CD14-positive monocyte (primary cell): ENCODE results near the gene ZNF385D. TPM values are rescaled to one million over a fixed set of nuclear protein-coding genes. Genes with fewer than 3 reads are reported as not detected.

Experiments
- DNase-seq, 3 donors: peaks; one replicate each; pipeline ENCODE4 v3.0.0-alpha.2; 2011 to 2022
- H2AFZ ChIP-seq: 2 replicates; pipeline ENCODE4 v1.6.0; 2012; ENCODE audit warnings: mild to moderate bottlenecking, low read depth, low read length, inconsistent platforms; ENCODE audit not compliant: insufficient read depth, poor library complexity, severe bottlenecking
- H3K27ac ChIP-seq, 2 donors: 1 replicate in 1 of 2; 2 replicates in 1 of 2; pipeline ENCODE4 v1.5.1; 2012 to 2013; ENCODE audit warnings: low read length in 2 of 2, control low read depth in 1 of 2, inconsistent platforms in 1 of 2, low read depth in 1 of 2, mild to moderate bottlenecking in 1 of 2
- H3K27me3 ChIP-seq, 2 donors: one replicate each; pipeline versions ENCODE4 v1.6.0 to v1.6.1; 2011 to 2013; ENCODE audit warnings: low read length in 2 of 2; ENCODE audit not compliant: control insufficient read depth in 2 of 2, insufficient read depth in 2 of 2
- H3K36me3 ChIP-seq, 2 donors: replicated peaks in 1 of 2; 1 replicate in 1 of 2; 2 replicates in 1 of 2; pipeline versions ENCODE4 v1.5.1 to v1.6.1; 2012 to 2013; ENCODE audit warnings: low read length in 2 of 2, control low read depth in 1 of 2, inconsistent platforms in 1 of 2, mild to moderate bottlenecking in 1 of 2; ENCODE audit not compliant: insufficient read depth in 2 of 2, control insufficient read depth in 1 of 2
- H3K4me1 ChIP-seq, 2 donors: 1 replicate in 1 of 2; 2 replicates in 1 of 2; pipeline versions ENCODE4 v1.5.1 to v1.6.1; 2012 to 2013; ENCODE audit warnings: low read length in 2 of 2, control low read depth in 1 of 2, inconsistent platforms in 1 of 2, mild to moderate bottlenecking in 1 of 2, moderate library complexity in 1 of 2; ENCODE audit not compliant: insufficient read depth in 2 of 2, control insufficient read depth in 1 of 2
- H3K4me2 ChIP-seq: replicated peaks from 2 replicates; pipeline ENCODE3; 2012; ENCODE audit warnings: low read length, moderate library complexity, mild to moderate bottlenecking; ENCODE audit not compliant: poor library complexity, severe bottlenecking; ENCODE audit errors: extremely low read depth
- H3K4me3 ChIP-seq, 3 experiments: fragments of 200-600 bp in 1 of 3; sonication (generic) in 1 of 3; replicated peaks in 1 of 3; 1 replicate in 2 of 3; 2 replicates in 1 of 3; pipeline ENCODE4 v1.5.1; 2011 to 2013; ENCODE audit warnings: low read length in 3 of 3, mild to moderate bottlenecking in 3 of 3, control low read depth in 2 of 3, low read depth in 2 of 3, inconsistent platforms in 1 of 3, moderate library complexity in 1 of 3
- H3K79me2 ChIP-seq: 2 replicates; pipeline ENCODE4 v1.6.0; 2012; ENCODE audit warnings: mild to moderate bottlenecking, control low read depth, inconsistent platforms, low read length, moderate library complexity; ENCODE audit not compliant: insufficient read depth
- H3K9ac ChIP-seq: 2 replicates; pipeline ENCODE4 v1.6.0; 2017; ENCODE audit warnings: low read length, mild to moderate bottlenecking; ENCODE audit not compliant: insufficient read depth, poor library complexity, severe bottlenecking
- H3K9me3 ChIP-seq, 2 donors: replicated peaks in 1 of 2; 1 replicate in 1 of 2; 2 replicates in 1 of 2; pipeline versions ENCODE4 v1.5.1 to v1.6.1; 2012 to 2013; ENCODE audit warnings: low read length in 2 of 2, control low read depth in 1 of 2; ENCODE audit not compliant: control insufficient read depth in 1 of 2, insufficient read depth in 1 of 2
- H4K20me1 ChIP-seq: 2 replicates; pipeline ENCODE4 v1.6.0; 2012; ENCODE audit warnings: mild to moderate bottlenecking, low read length, control low read depth, moderate library complexity; ENCODE audit not compliant: insufficient read depth
- H3K27ac Mint-ChIP-seq, 7 donors: one replicate each; pipeline ENCODE4 v1.8.0; 2020; ENCODE audit warnings: mild to moderate bottlenecking in 7 of 7, mixed read lengths in 7 of 7, moderate library complexity in 6 of 7, inconsistent platforms in 2 of 7
- H3K27me3 Mint-ChIP-seq, 3 donors: one replicate each; pipeline ENCODE4 v1.8.0; 2021 to 2022; ENCODE audit warnings: low read depth in 3 of 3, mild to moderate bottlenecking in 3 of 3, mixed read lengths in 3 of 3, moderate library complexity in 3 of 3, inconsistent platforms in 1 of 3
- H3K36me3 Mint-ChIP-seq, 2 donors: one replicate each; pipeline ENCODE4 v1.8.0; 2020; ENCODE audit warnings: mixed read lengths in 2 of 2, inconsistent platforms in 1 of 2, mild to moderate bottlenecking in 1 of 2
- H3K4me1 Mint-ChIP-seq: one replicate; pipeline ENCODE4 v1.8.0; 2020; ENCODE audit warnings: mild to moderate bottlenecking, mixed read lengths
- H3K4me3 Mint-ChIP-seq, 2 donors: one replicate each; pipeline ENCODE4 v1.8.0; 2020; ENCODE audit warnings: mild to moderate bottlenecking in 2 of 2, mixed read lengths in 2 of 2, moderate library complexity in 1 of 2
- H3K9me3 Mint-ChIP-seq, 7 donors: one replicate each; pipeline ENCODE4 v1.8.0; 2020 to 2022; ENCODE audit warnings: mixed read lengths in 7 of 7, mild to moderate bottlenecking in 6 of 7, moderate library complexity in 6 of 7, inconsistent platforms in 2 of 7
- WGBS: methylation state at CpG from one replicate; pipeline ENCODE4 v1.1.5; 2013; ENCODE audit warnings: missing lambda C conversion rate; ENCODE audit not compliant: insufficient coverage; 5-methylcytosine and 5-hydroxymethylcytosine counted together
- intact Hi-C, 2 donors: fragments of 100-400 bp; cut with micrococcal nuclease; formaldehyde crosslinking; loops; one replicate each; pipeline versions ENCODE4 v1.15.0 to v1.15.1; 2023
- polyA plus RNA-seq, 3 donors: library from polyadenylated mRNA; depleted of rRNA in 1 of 3; unstranded in 2 of 3; stranded (reverse) in 1 of 3; fragments of 300-500 nt in 2 of 3; fragments of >200 nt in 1 of 3; fragmentation: Illumina TruSeq in 2 of 3; gene quantifications; 1 replicate in 2 of 3; 2 replicates in 1 of 3; pipeline ENCODE4 v1.2.3, GENCODE V29; 2012 to 2021
- TF ChIP-seq, protein P1 (sequence below): fragments of 200-600 bp; IDR thresholded peaks from one replicate; pipeline ENCODE4 v1.8.0; 2022; ENCODE audit warnings: antibody characterized with exemption, mild to moderate bottlenecking

Gene ZNF385D
- polyA plus RNA-seq, 3 donors: not detected

DNA sequence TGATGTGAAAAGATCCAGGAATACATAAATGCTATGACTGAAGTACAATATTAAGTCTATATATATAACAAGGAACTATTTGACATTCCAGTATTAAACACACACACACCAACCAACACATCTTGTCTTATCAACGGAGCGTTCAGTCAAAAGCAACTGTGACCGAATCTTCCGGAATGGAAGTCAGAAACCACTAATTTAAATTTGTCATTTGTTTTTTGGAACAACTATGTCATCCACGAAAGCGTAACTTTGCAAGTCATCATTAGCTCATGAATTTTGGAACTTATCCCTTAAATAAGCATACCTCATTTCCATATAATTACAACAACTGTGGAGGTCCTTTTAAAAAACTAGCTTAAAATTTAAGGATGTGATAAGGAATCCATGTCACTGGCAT lies 5.0 kb downstream of the ZNF385D start:
- TF ChIP-seq, protein P1, sequence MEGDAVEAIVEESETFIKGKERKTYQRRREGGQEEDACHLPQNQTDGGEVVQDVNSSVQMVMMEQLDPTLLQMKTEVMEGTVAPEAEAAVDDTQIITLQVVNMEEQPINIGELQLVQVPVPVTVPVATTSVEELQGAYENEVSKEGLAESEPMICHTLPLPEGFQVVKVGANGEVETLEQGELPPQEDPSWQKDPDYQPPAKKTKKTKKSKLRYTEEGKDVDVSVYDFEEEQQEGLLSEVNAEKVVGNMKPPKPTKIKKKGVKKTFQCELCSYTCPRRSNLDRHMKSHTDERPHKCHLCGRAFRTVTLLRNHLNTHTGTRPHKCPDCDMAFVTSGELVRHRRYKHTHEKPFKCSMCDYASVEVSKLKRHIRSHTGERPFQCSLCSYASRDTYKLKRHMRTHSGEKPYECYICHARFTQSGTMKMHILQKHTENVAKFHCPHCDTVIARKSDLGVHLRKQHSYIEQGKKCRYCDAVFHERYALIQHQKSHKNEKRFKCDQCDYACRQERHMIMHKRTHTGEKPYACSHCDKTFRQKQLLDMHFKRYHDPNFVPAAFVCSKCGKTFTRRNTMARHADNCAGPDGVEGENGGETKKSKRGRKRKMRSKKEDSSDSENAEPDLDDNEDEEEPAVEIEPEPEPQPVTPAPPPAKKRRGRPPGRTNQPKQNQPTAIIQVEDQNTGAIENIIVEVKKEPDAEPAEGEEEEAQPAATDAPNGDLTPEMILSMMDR: no peak
- no peaks in the 10 kb centered on the region for H3K36me3 Mint-ChIP-seq
- Histone ChIP-seq H3K4me1 (no peaks in the 10 kb centered on the region), H3K4me2 (no peak overlapping the region), H3K27me3 (peaks cover 4% of the 10 kb centered on the region in 2 donors), H3K27ac (no peak overlapping the region), H3K36me3 (no peaks in the 10 kb centered on the region), H4K20me1 (no peaks in the 10 kb centered on the region), H3K9ac (no peak overlapping the region), H2AFZ (no peak overlapping the region), H3K79me2 (no peaks in the 10 kb centered on the region), H3K9me3 (peaks cover 0 to 8% of the 10 kb centered on the region in 2 donors), H3K4me3 (no peak overlapping the region)
- no peak for DNase-seq
- H3K9me3 Mint-ChIP-seq: peaks cover 0 to 17% (median 9%) of the 10 kb centered on the region in 7 donors
- H3K4me1 Mint-ChIP-seq: no peaks in the 10 kb centered on the region
- H3K27me3 Mint-ChIP-seq: peaks cover 6 to 10% (median 6%) of the 10 kb centered on the region in 3 donors
- 64% methylated on average over 4 of the region's 6 CpGs for WGBS
- no peak overlapping the region for H3K27ac Mint-ChIP-seq
- no peak overlapping the region for H3K4me3 Mint-ChIP-seq
- intact Hi-C loops: no loop called here

DNA sequence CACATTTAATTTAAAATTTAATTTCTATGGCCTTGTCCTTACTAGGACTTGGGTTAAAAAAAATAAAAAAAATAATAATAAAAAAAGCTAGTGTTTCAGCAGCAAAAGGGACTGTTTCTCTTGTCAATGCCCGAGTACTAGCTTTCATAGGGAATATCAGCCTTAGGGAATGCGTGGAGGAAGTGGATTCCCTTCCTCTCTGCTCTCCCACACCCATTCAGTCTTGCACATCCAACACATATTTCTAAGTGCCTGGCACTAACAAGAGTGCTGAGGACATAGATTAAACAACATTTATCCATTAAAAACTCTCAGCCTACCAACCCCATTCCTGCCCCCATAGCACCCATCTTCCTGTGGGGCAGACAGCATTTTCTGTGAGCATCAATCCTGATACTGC lies 6.2 kb downstream of the ZNF385D start:
- TF ChIP-seq, protein P1: no peak
- peak overlapping the region in 1 of 7 donors; percentile 19 for H3K27ac Mint-ChIP-seq
- H3K36me3 Mint-ChIP-seq: no peaks in the 10 kb centered on the region
- no peaks in the 10 kb centered on the region for H3K36me3 ChIP-seq
- H3K4me3 Mint-ChIP-seq: no peak overlapping the region
- H3K79me2 ChIP-seq: no peaks in the 10 kb centered on the region
- no peak overlapping the region for H3K4me2 ChIP-seq
- H2AFZ ChIP-seq: no peak overlapping the region
- WGBS: no CpG with 5 or more reads among the region's 2 CpGs
- H3K4me1 ChIP-seq: no peaks in the 10 kb centered on the region
- no peak for DNase-seq
- peaks cover 0 to 2% (median 1%) of the 10 kb centered on the region in 3 donors for H3K27me3 Mint-ChIP-seq
- no peak overlapping the region for H3K27ac ChIP-seq
- no peaks in the 10 kb centered on the region for H3K4me1 Mint-ChIP-seq
- H3K4me3 ChIP-seq: no peak overlapping the region
- H3K9me3 Mint-ChIP-seq: peaks cover 0 to 21% (median 8%) of the 10 kb centered on the region in 7 donors
- no peak overlapping the region for H3K9ac ChIP-seq
- peaks cover 3 to 14% of the 10 kb centered on the region in 2 donors for H3K9me3 ChIP-seq
- H4K20me1 ChIP-seq: no peaks in the 10 kb centered on the region
- intact Hi-C loops: no loop called here
- H3K27me3 ChIP-seq: peaks cover 0 to 2% of the 10 kb centered on the region in 2 donors
